B cell (primary cell): ENCODE results near the gene RCAN3. TPM values are rescaled to one million over a fixed set of nuclear protein-coding genes. Genes with fewer than 3 reads are reported as not detected.

Experiments
- ATAC-seq: fragments of 200-7000 bp; cut with Tn5 transposase; one replicate; pipeline ENCODE4 v1.10.0; 2021; ENCODE audit warnings: low read depth, mild to moderate bottlenecking, moderate number of reproducible peaks, moderate library complexity
- CTCF ChIA-PET: fragments of 350-600 bp; sonication (Branson Sonifier 250); formaldehyde crosslinking; loops from one replicate; lab custom pipeline; 2021; ENCODE audit warnings: antibody characterized with exemption, inconsistent platforms; lab: Charles Lee
- POLR2A ChIA-PET: fragments of 350-600 bp; sonication (Branson Sonifier 250); formaldehyde crosslinking; loops from one replicate; lab custom pipeline; 2021; ENCODE audit warnings: antibody characterized with exemption; lab: Charles Lee
- DNase-seq: peaks from one replicate; pipeline ENCODE4 v3.0.0; 2013
- H2AFZ ChIP-seq: 2 replicates; pipeline ENCODE4 v1.6.1; 2012; ENCODE audit warnings: mild to moderate bottlenecking, low read depth, low read length; ENCODE audit not compliant: insufficient read depth, poor library complexity, severe bottlenecking
- H3K27ac ChIP-seq, 2 donors: 1 replicate in 1 of 2; 2 replicates in 1 of 2; pipeline ENCODE4 v1.5.1; 2012 to 2013; ENCODE audit warnings: low read length in 2 of 2, mild to moderate bottlenecking in 2 of 2, moderate library complexity in 1 of 2
- H3K27me3 ChIP-seq, 4 experiments: fragments of 200-600 bp in 1 of 4; sonication (generic) in 1 of 4; replicated peaks in 1 of 4; 1 replicate in 2 of 4; 2 replicates in 2 of 4; pipeline versions ENCODE4 v1.6.1 to v1.7.0; 2013 to 2016; ENCODE audit warnings: low read length in 3 of 4, mild to moderate bottlenecking in 2 of 4, mixed read lengths in 1 of 4, moderate library complexity in 1 of 4; ENCODE audit not compliant: insufficient read depth in 4 of 4, control insufficient read depth in 3 of 4; ENCODE audit errors: control extremely low read depth in 1 of 4
- H3K36me3 ChIP-seq, 2 experiments: replicated peaks in 1 of 2; 1 replicate in 1 of 2; 2 replicates in 1 of 2; pipeline versions ENCODE4 v1.6.1 to v1.7.1; 2013; ENCODE audit warnings: low read length in 1 of 2; ENCODE audit not compliant: insufficient read depth in 2 of 2, control insufficient read depth in 1 of 2; ENCODE audit errors: control extremely low read depth in 1 of 2, extremely low read depth in 1 of 2
- H3K4me1 ChIP-seq, 2 donors: fragments of 200-600 bp in 1 of 2; sonication (generic) in 1 of 2; 1 replicate in 1 of 2; 2 replicates in 1 of 2; pipeline versions ENCODE4 v1.5.1 to v1.6.1; 2013 to 2017; ENCODE audit warnings: low read length in 2 of 2; ENCODE audit not compliant: control insufficient read depth in 2 of 2, insufficient read depth in 2 of 2
- H3K4me2 ChIP-seq: replicated peaks from 2 replicates; pipeline ENCODE3; 2012; ENCODE audit warnings: mild to moderate bottlenecking, low read depth, low read length; ENCODE audit not compliant: poor library complexity, severe bottlenecking
- H3K4me3 ChIP-seq, 5 experiments: fragments of 200-600 bp in 1 of 5; sonication (generic) in 1 of 5; 1 replicate in 3 of 5; 2 replicates in 2 of 5; pipeline versions ENCODE4 v1.5.1 to v1.7.0; 2011 to 2016; ENCODE audit warnings: low read length in 4 of 5, mild to moderate bottlenecking in 4 of 5, low read depth in 2 of 5, control low read depth in 1 of 5, moderate library complexity in 1 of 5; ENCODE audit not compliant: insufficient read depth in 1 of 5; ENCODE audit errors: control extremely low read depth in 1 of 5, extremely low read depth in 1 of 5
- H3K79me2 ChIP-seq: fragments of 200-600 bp; sonication (generic); one replicate; pipeline ENCODE4 v1.6.0; 2016; ENCODE audit warnings: low read length; ENCODE audit not compliant: control insufficient read depth, insufficient read depth
- H3K9ac ChIP-seq: fragments of 200-600 bp; sonication (generic); 2 replicates; pipeline ENCODE4 v1.6.1; 2017; ENCODE audit warnings: mild to moderate bottlenecking, low read length, moderate library complexity
- H3K9me3 ChIP-seq, 3 donors: one replicate each; pipeline versions ENCODE4 v1.6.1 to v1.7.1; 2013; ENCODE audit warnings: low read length in 2 of 3; ENCODE audit not compliant: control insufficient read depth in 2 of 3, insufficient read depth in 1 of 3; ENCODE audit errors: control extremely low read depth in 1 of 3
- H4K20me1 ChIP-seq: 2 replicates; pipeline ENCODE4 v1.6.0; 2012; ENCODE audit warnings: mild to moderate bottlenecking, low read length; ENCODE audit not compliant: insufficient read depth, control insufficient read depth, poor library complexity, severe bottlenecking
- H3K27ac Mint-ChIP-seq: one replicate; pipeline ENCODE4 v1.8.0; 2021; ENCODE audit warnings: mixed read lengths
- H3K27me3 Mint-ChIP-seq: one replicate; pipeline ENCODE4 v1.8.0; 2021; ENCODE audit warnings: mixed read lengths
- H3K4me1 Mint-ChIP-seq: one replicate; pipeline ENCODE4 v1.8.0; 2021; ENCODE audit warnings: mixed read lengths
- H3K4me3 Mint-ChIP-seq: one replicate; pipeline ENCODE4 v1.8.0; 2021; ENCODE audit warnings: mixed read lengths
- H3K9me3 Mint-ChIP-seq: one replicate; pipeline ENCODE4 v1.8.0; 2022; ENCODE audit warnings: mixed read lengths; ENCODE audit not compliant: insufficient read depth
- EZH2 ChIP-seq: IDR thresholded peaks from 2 replicates; pipeline ENCODE4 v1.6.1; 2012; ENCODE audit warnings: borderline replicate concordance, low read depth, mild to moderate bottlenecking, moderate library complexity, low read length; ENCODE audit not compliant: insufficient read depth, poor library complexity, severe bottlenecking
- WGBS: methylation state at CpG from one replicate; pipeline ENCODE4 v1.1.5; 2013; ENCODE audit warnings: missing lambda C conversion rate; ENCODE audit not compliant: insufficient coverage; 5-methylcytosine and 5-hydroxymethylcytosine counted together
- intact Hi-C: fragments of 100-400 bp; cut with micrococcal nuclease; formaldehyde crosslinking; loops from one replicate; pipeline ENCODE4 v1.10.0; 2022
- polyA plus RNA-seq: library from polyadenylated mRNA; depleted of rRNA; stranded (reverse); fragments of >200 nt; gene quantifications from 2 replicates; pipeline ENCODE4 v1.2.3, GENCODE V29; 2012
- total RNA-seq, 2 donors: library from RNA; stranded (reverse); fragments of 120-200 nt in 1 of 2; gene quantifications; 1 replicate in 1 of 2; 2 replicates in 1 of 2; pipeline versions ENCODE4 v1.2.3 to v1.2.4, GENCODE V29; 2013 to 2022
- TF ChIP-seq, protein P1 (sequence below): fragments of 200-600 bp; IDR thresholded peaks from one replicate; pipeline ENCODE4 v1.8.0; 2022; ENCODE audit warnings: antibody characterized with exemption, mild to moderate bottlenecking

The RCAN3 gene
- total and polyA plus RNA-seq, 2 donors (not counting 1 experiment from before 2014, with no cell fraction given): 19.3 to 37.3 TPM

GRCh38 chr1:24535021-24535424, 32.4 kb downstream of the RCAN3 start:
- TF ChIP-seq, protein P1, sequence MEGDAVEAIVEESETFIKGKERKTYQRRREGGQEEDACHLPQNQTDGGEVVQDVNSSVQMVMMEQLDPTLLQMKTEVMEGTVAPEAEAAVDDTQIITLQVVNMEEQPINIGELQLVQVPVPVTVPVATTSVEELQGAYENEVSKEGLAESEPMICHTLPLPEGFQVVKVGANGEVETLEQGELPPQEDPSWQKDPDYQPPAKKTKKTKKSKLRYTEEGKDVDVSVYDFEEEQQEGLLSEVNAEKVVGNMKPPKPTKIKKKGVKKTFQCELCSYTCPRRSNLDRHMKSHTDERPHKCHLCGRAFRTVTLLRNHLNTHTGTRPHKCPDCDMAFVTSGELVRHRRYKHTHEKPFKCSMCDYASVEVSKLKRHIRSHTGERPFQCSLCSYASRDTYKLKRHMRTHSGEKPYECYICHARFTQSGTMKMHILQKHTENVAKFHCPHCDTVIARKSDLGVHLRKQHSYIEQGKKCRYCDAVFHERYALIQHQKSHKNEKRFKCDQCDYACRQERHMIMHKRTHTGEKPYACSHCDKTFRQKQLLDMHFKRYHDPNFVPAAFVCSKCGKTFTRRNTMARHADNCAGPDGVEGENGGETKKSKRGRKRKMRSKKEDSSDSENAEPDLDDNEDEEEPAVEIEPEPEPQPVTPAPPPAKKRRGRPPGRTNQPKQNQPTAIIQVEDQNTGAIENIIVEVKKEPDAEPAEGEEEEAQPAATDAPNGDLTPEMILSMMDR: peak; percentile 44
- no peak for TF ChIP-seq EZH2
- peak overlapping the region; percentile 83 for H3K4me3 Mint-ChIP-seq
- peak overlapping the region; percentile 88 for H3K4me2 ChIP-seq
- H4K20me1 ChIP-seq: no peaks in the 10 kb centered on the region
- H3K27me3 ChIP-seq: no peaks in the 10 kb centered on the region
- H2AFZ ChIP-seq: peak overlapping the region; percentile 75
- peak overlapping the region; percentile 98 for H3K27ac Mint-ChIP-seq
- H3K4me1 ChIP-seq: peaks cover 43 to 50% of the 10 kb centered on the region in 2 donors
- peaks cover 1 to 4% of the 10 kb centered on the region in 2 experiments for H3K36me3 ChIP-seq
- peak overlapping the region; percentile 86 to 97 for H3K27ac ChIP-seq
- H3K79me2 ChIP-seq: peaks cover 4% of the 10 kb centered on the region
- POLR2A ChIA-PET: interaction anchor here (0.6 to 1.2 kb wide), 4 partner anchors 32 to 746 kb away, joined by 3 to 5 read pairs (median 4); partner anchors contain the start of gene RCAN3
- H3K27me3 Mint-ChIP-seq: no peaks in the 10 kb centered on the region
- intact Hi-C loops: loop anchor here (1.0 to 10.0 kb wide), 5 partner anchors 33 to 344 kb away; partner anchors contain the start of genes CLIC4 and RCAN3
- H3K9me3 ChIP-seq: no peaks in the 10 kb centered on the region
- peak; percentile 73 for ATAC-seq
- no peaks in the 10 kb centered on the region for H3K9me3 Mint-ChIP-seq
- peaks cover 55% of the 10 kb centered on the region for H3K4me1 Mint-ChIP-seq
- H3K9ac ChIP-seq: peak overlapping the region; percentile 65
- H3K4me3 ChIP-seq: peak overlapping the region in 4 of 5 experiments; percentile 33 to 54 (median 44)
- 1% methylated on average over 14 of the region's 21 CpGs for WGBS
- DNase-seq: peak; percentile 86
- CTCF ChIA-PET: interaction anchor here (1.0 to 2.1 kb wide), 6 partner anchors 9 to 120 kb away, joined by 3 to 18 read pairs (median 6); partner anchors contain the start of genes NIPAL3 and RCAN3

DNA sequence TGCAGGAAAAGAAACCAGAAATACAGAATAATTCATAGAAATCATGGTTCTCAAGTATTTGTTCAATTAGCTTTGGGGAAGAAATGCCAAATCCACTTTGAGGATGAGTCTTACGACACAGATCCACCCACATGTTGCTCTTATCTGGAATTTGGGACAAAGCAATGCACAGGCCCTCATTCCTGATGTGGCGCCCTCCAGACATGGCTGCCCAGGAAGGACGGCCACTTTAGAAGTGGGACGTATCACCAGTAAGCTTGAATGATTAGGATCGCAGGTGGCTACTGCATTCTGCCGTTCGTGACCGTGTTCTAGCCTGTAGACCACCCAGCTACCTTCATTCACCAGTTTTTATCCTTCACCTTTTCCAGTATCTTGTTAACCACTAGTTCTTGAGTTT, 33.1 kb downstream of the RCAN3 start:
- H2AFZ ChIP-seq: no peak overlapping the region
- ChIA-PET CTCF (interaction anchor here (0.6 to 2.1 kb wide), 8 partner anchors 10 to 142 kb away, joined by 3 to 18 read pairs (median 6); partner anchors contain the start of genes NIPAL3, RCAN3 and STPG1), POLR2A (interaction anchor here (1.2 to 1.7 kb wide), 3 partner anchors 33 to 106 kb away, joined by 3 to 4 read pairs (median 4); partner anchors contain the start of gene RCAN3)
- peaks cover 1 to 4% of the 10 kb centered on the region in 2 experiments for H3K36me3 ChIP-seq
- H3K4me3 ChIP-seq: peak overlapping the region in 1 of 5 experiments; percentile 50
- Mint-ChIP-seq H3K4me1 (peaks cover 62% of the 10 kb centered on the region), H3K4me3 (peak overlapping the region; percentile 83), H3K27me3 (no peaks in the 10 kb centered on the region), H3K9me3 (no peaks in the 10 kb centered on the region), H3K27ac (peak overlapping the region; percentile 98)
- H3K9me3 ChIP-seq: no peaks in the 10 kb centered on the region
- H3K27me3 ChIP-seq: no peaks in the 10 kb centered on the region
- ATAC-seq (no peak), DNase-seq (peak; percentile 27)
- intact Hi-C loops: loop anchor here (1.0 to 10.0 kb wide), 6 partner anchors 33 to 345 kb away; partner anchors contain the start of genes CLIC4, NIPAL3 and RCAN3
- H3K79me2 ChIP-seq: no peaks in the 10 kb centered on the region
- peak overlapping the region; percentile 65 for H3K9ac ChIP-seq
- peak overlapping the region; percentile 88 for H3K4me2 ChIP-seq
- H4K20me1 ChIP-seq: no peaks in the 10 kb centered on the region
- TF ChIP-seq, protein P1: no peak
- TF ChIP-seq EZH2: no peak
- 83% methylated on average over 1 of the region's 8 CpGs for WGBS
- H3K27ac ChIP-seq: peak overlapping the region; percentile 74 to 97
- H3K4me1 ChIP-seq: peaks cover 50 to 55% of the 10 kb centered on the region in 2 donors
